Osteoblast (primary cell): Measurements from ENCODE around the gene ATP2A3. TPM values are rescaled to one million over a fixed set of nuclear protein-coding genes. Genes with fewer than 3 reads are reported as not detected.

ENCODE experiments used
- DNase-seq: peaks from one replicate; pipeline ENCODE4 v3.0.0; 2011; ENCODE audit warnings: low spot score, mixed read lengths; ENCODE audit not compliant: insufficient read length; ENCODE audit errors: missing footprints
- H2AFZ ChIP-seq: 2 replicates; pipeline ENCODE4 v1.6.0; 2011; ENCODE audit warnings: mild to moderate bottlenecking, low read length
- H3K27ac ChIP-seq: 2 replicates; pipeline ENCODE4 v1.5.1; 2011; ENCODE audit warnings: mild to moderate bottlenecking, low read depth, low read length, moderate library complexity
- H3K27me3 ChIP-seq: 2 replicates; pipeline ENCODE4 v1.6.0; 2012; ENCODE audit warnings: mild to moderate bottlenecking, control low read depth, inconsistent platforms, low read length, moderate library complexity; ENCODE audit not compliant: insufficient read depth
- H3K36me3 ChIP-seq: 2 replicates; pipeline ENCODE4 v1.5.1; 2011; ENCODE audit warnings: mild to moderate bottlenecking, low read length, control low read depth, moderate library complexity; ENCODE audit not compliant: insufficient read depth
- H3K4me1 ChIP-seq: 2 replicates; pipeline ENCODE4 v1.5.1; 2011; ENCODE audit warnings: mild to moderate bottlenecking, low read length, control low read depth, moderate library complexity; ENCODE audit not compliant: insufficient read depth
- H3K4me2 ChIP-seq: 2 replicates; pipeline ENCODE4 v1.6.0; 2011; ENCODE audit warnings: mild to moderate bottlenecking, low read length; ENCODE audit not compliant: insufficient read depth
- H3K4me3 ChIP-seq: fragments of 200-600 bp; sonication (generic); 3 replicates; pipeline ENCODE4 v1.5.1; 2012; ENCODE audit warnings: mild to moderate bottlenecking, low read length, inconsistent platforms; ENCODE audit not compliant: insufficient read depth
- H3K79me2 ChIP-seq: 2 replicates; pipeline ENCODE4 v1.6.0; 2012; ENCODE audit warnings: mild to moderate bottlenecking, low read length, control low read depth, inconsistent platforms; ENCODE audit not compliant: insufficient read depth
- H3K9me3 ChIP-seq: 2 replicates; pipeline ENCODE4 v1.5.1; 2011; ENCODE audit warnings: low read depth, low read length, control low read depth
- H4K20me1 ChIP-seq: 2 replicates; pipeline ENCODE4 v1.6.0; 2012; ENCODE audit warnings: mild to moderate bottlenecking, low read length, control low read depth; ENCODE audit not compliant: insufficient read depth
- CTCF ChIP-seq: IDR thresholded peaks from 2 replicates; pipeline ENCODE4 v1.5.1; 2011; ENCODE audit warnings: mild to moderate bottlenecking, low read depth, low read length, moderate library complexity; ENCODE audit errors: extremely low read depth
- total RNA-seq: library from RNA; depleted of rRNA; stranded (reverse); fragments of >200 nt; gene quantifications from 2 replicates; pipeline ENCODE4 v1.2.3, GENCODE V29; 2012

Gene ATP2A3
- total RNA-seq, 1 donor = 1.4 TPM

- H3K9me3 ChIP-seq = no peaks in the 10 kb centered on the region
- no peak overlapping the region for H3K27ac ChIP-seq
- H3K27me3 ChIP-seq = no peaks in the 10 kb centered on the region
- peaks cover 31% of the 10 kb centered on the region for H3K4me1 ChIP-seq
- H3K4me3 ChIP-seq = no peak overlapping the region
- H3K79me2 ChIP-seq = peaks cover 31% of the 10 kb centered on the region
- no peaks in the 10 kb centered on the region for H4K20me1 ChIP-seq
- TF ChIP-seq CTCF = no peak
- DNase-seq = no peak
- H3K4me2 ChIP-seq = no peak overlapping the region
- no peak overlapping the region for H2AFZ ChIP-seq
- H3K36me3 ChIP-seq = peaks cover 28% of the 10 kb centered on the region
Observed at GRCh38 chr17:3885271-3885670, 79.0 kb downstream of the ATP2A3 start.

- H4K20me1 ChIP-seq = no peaks in the 10 kb centered on the region
- no peak overlapping the region for H3K4me3 ChIP-seq
- DNase-seq = no peak
- H3K27ac ChIP-seq = no peak overlapping the region
- H3K9me3 ChIP-seq = no peaks in the 10 kb centered on the region
- H2AFZ ChIP-seq = no peak overlapping the region
- H3K4me2 ChIP-seq = no peak overlapping the region
- TF ChIP-seq CTCF = no peak
- no peaks in the 10 kb centered on the region for H3K27me3 ChIP-seq
- peaks cover 26% of the 10 kb centered on the region for H3K4me1 ChIP-seq
- H3K36me3 ChIP-seq = peaks cover 28% of the 10 kb centered on the region
- peaks cover 24% of the 10 kb centered on the region for H3K79me2 ChIP-seq
Observed at GRCh38 chr17:3884188-3884587, 80.0 kb downstream of the ATP2A3 start.

GRCh38 chr17:3882276-3882675, 82.0 kb downstream of the ATP2A3 start:
- Histone ChIP-seq H2AFZ (no peak overlapping the region), H3K4me1 (peaks cover 14% of the 10 kb centered on the region), H3K4me2 (no peak overlapping the region), H3K4me3 (no peak overlapping the region), H4K20me1 (no peaks in the 10 kb centered on the region), H3K36me3 (peaks cover 28% of the 10 kb centered on the region), H3K79me2 (peaks cover 12% of the 10 kb centered on the region), H3K9me3 (no peaks in the 10 kb centered on the region), H3K27ac (no peak overlapping the region), H3K27me3 (no peaks in the 10 kb centered on the region)
- no peak for DNase-seq
- no peak for TF ChIP-seq CTCF

GRCh38 chr17:3880983-3881382, 83.3 kb downstream of the ATP2A3 start:
- Histone ChIP-seq H3K4me2 (no peak overlapping the region), H3K9me3 (no peaks in the 10 kb centered on the region), H3K79me2 (peaks cover 2% of the 10 kb centered on the region), H3K27me3 (no peaks in the 10 kb centered on the region), H4K20me1 (no peaks in the 10 kb centered on the region), H3K27ac (no peak overlapping the region), H3K4me3 (no peak overlapping the region), H2AFZ (no peak overlapping the region), H3K4me1 (peaks cover 10% of the 10 kb centered on the region), H3K36me3 (peaks cover 32% of the 10 kb centered on the region)
- no peak for TF ChIP-seq CTCF
- no peak for DNase-seq
